Naive thymus-derived CD8-positive, alpha-beta T cell (primary cell): ENCODE measurements around the gene ADAMTS2. TPM values are rescaled to one million over a fixed set of nuclear protein-coding genes. Genes with fewer than 3 reads are reported as not detected.
A peak's percentile ranks its signal among the peaks of the same experiment; 100 is the strongest.

Experiments
- ATAC-seq, 2 donors: fragments of 150-1000 bp; cut with Tn5 transposase in 1 of 2; sonication (Bioruptor Pico), chemical (Tn5 transposase) in 1 of 2; 1 replicate in 1 of 2; 2 replicates in 1 of 2; pipeline ENCODE4 v1.10.0; 2021; ENCODE audit warnings: mild to moderate bottlenecking in 2 of 2, moderate library complexity in 2 of 2
- POLR2A ChIA-PET: fragments of 350-600 bp; sonication (Branson Sonifier 250); formaldehyde crosslinking; loops from one replicate; lab custom pipeline; 2021; ENCODE audit warnings: antibody characterized with exemption; lab: Charles Lee
- DNase-seq, 10 donors: peaks; one replicate each; pipeline versions ENCODE4 v3.0.0 to v3.0.0-alpha.2; 2020 to 2022
- H3K27ac Mint-ChIP-seq, 10 donors: one replicate each; pipeline ENCODE4 v1.8.0; 2020 to 2022; ENCODE audit warnings: mild to moderate bottlenecking in 10 of 10, mixed read lengths in 10 of 10, moderate library complexity in 4 of 10, inconsistent platforms in 1 of 10
- H3K27me3 Mint-ChIP-seq, 5 donors: one replicate each; pipeline ENCODE4 v1.8.0; 2021 to 2022; ENCODE audit warnings: mixed read lengths in 5 of 5
- H3K36me3 Mint-ChIP-seq, 3 donors: one replicate each; pipeline ENCODE4 v1.8.0; 2020 to 2022; ENCODE audit warnings: mixed read lengths in 3 of 3, mild to moderate bottlenecking in 2 of 3, inconsistent platforms in 1 of 3
- H3K4me1 Mint-ChIP-seq, 4 donors: one replicate each; pipeline ENCODE4 v1.8.0; 2021 to 2022; ENCODE audit warnings: mixed read lengths in 4 of 4
- H3K4me3 Mint-ChIP-seq, 10 donors: one replicate each; pipeline ENCODE4 v1.8.0; 2020 to 2022; ENCODE audit warnings: mild to moderate bottlenecking in 10 of 10, mixed read lengths in 10 of 10, moderate library complexity in 6 of 10, inconsistent platforms in 1 of 10
- H3K9me3 Mint-ChIP-seq, 9 donors: one replicate each; pipeline ENCODE4 v1.8.0; 2020 to 2022; ENCODE audit warnings: mixed read lengths in 9 of 9, mild to moderate bottlenecking in 3 of 9, inconsistent platforms in 1 of 9, moderate library complexity in 1 of 9
- polyA plus RNA-seq, 3 donors: library from polyadenylated mRNA; unstranded; fragments of 300-500 nt; fragmentation: Illumina TruSeq; gene quantifications; one replicate each; pipeline ENCODE4 v1.2.3, GENCODE V29; 2021
- total RNA-seq, 8 experiments: library from RNA in 2 of 8; stranded (reverse) in 2 of 8; gene quantifications; one replicate each; pipeline ENCODE4 v1.2.3 and lab custom pipeline; 2021 to 2026

ADAMTS2 gene
- total and polyA plus RNA-seq, 5 experiments from 2014 or later: 0.02 TPM; not detected in 4

DNA sequence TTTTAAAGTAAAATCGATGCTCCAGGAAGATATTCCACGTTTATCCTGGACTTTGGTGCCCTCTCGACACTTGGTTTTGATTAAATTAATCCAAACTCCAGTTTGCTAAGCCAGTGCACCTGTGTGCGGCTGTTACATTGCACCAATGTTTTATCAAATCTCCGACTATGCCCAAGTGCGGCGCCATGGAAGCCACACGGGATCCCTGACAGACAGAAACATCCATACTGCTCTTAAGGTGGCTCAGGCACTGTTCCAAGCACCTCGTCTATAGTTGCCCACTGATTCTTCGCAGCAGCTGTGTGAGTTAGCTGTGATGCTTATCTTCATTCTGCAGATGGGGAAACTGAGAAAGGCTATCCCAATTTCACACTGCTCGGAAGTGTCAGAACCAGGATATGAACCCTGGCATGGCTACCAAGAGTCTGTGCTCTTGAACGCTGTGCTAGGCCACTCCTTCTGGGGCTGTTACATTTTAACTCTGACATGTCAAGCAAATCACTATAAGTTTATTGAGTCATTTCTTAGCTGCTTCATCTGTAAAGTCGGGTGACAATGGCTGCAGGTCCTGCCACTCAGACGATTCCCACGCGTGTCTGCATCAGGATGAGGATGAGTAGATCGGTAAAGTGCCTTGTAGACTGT lies 113.0 kb downstream of the ADAMTS2 start:
- H3K4me3 Mint-ChIP-seq: no peak overlapping the region
- no peaks in the 10 kb centered on the region for H3K36me3 Mint-ChIP-seq
- H3K27me3 Mint-ChIP-seq: peaks cover 0 to 13% (median 9%) of the 10 kb centered on the region in 5 donors
- H3K27ac Mint-ChIP-seq: no peak overlapping the region
- no peaks in the 10 kb centered on the region for H3K4me1 Mint-ChIP-seq
- peak in 1 of 10 donors; percentile 15 for DNase-seq
- peaks cover 0 to 8% (median 2%) of the 10 kb centered on the region in 9 donors for H3K9me3 Mint-ChIP-seq
- ATAC-seq: no peak
- POLR2A ChIA-PET: no interaction called here

DNA sequence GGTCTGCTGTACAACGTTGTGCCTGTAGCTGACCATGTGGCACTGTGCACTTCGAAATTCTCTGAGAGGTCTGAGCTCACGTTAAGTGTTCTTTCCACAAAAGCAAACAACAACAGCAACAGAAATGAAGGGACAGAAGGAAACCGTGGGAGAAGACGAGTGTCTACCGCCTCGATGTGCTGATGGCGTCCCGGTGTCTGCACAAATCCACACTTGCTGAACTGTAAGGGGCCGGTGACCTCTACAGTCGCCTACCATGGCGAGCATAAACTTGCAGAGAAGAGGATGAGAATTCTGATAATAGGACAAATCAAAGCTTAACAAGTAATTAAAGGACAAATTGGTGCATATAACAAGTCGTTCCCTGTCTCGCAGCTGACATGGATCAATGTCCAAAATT lies 114.0 kb downstream of the ADAMTS2 start:
- no peaks in the 10 kb centered on the region for H3K4me1 Mint-ChIP-seq
- peaks cover 0 to 5% (median 0%) of the 10 kb centered on the region in 9 donors for H3K9me3 Mint-ChIP-seq
- ATAC-seq: no peak
- H3K4me3 Mint-ChIP-seq: no peak overlapping the region
- peak in 2 of 10 donors; percentile 1 to 34 for DNase-seq
- H3K36me3 Mint-ChIP-seq: no peaks in the 10 kb centered on the region
- peaks cover 0 to 13% (median 9%) of the 10 kb centered on the region in 5 donors for H3K27me3 Mint-ChIP-seq
- no peak overlapping the region for H3K27ac Mint-ChIP-seq
- POLR2A ChIA-PET: no interaction called here

DNA sequence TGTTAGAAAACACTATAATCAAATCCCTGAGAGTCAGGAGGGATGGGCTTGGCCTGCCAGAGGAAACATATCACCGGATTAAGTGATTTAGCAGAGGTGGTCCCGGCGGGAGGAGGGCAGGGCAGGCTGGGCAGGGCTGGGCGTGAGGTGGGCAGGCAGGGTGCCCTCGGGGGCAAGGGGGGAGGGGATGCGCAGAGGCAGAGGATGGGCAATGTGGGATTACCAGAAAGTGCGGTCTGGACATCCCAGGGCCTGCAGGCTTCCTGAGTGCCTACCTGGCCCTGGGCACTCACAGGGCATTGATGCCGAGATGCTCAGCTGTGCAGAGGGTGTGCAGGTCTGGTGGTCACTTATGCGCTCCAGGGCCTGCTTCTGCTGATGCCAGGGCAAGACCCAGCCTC lies 115.2 kb downstream of the ADAMTS2 start:
- peaks cover 0 to 13% (median 9%) of the 10 kb centered on the region in 5 donors for H3K27me3 Mint-ChIP-seq
- ATAC-seq: no peak
- H3K36me3 Mint-ChIP-seq: peaks cover 0 to 2% (median 0%) of the 10 kb centered on the region in 3 donors
- POLR2A ChIA-PET: no interaction called here
- no peak overlapping the region for H3K27ac Mint-ChIP-seq
- no peak overlapping the region for H3K4me3 Mint-ChIP-seq
- DNase-seq: peak in 1 of 10 donors; percentile 32
- H3K9me3 Mint-ChIP-seq: peaks cover 0 to 3% (median 0%) of the 10 kb centered on the region in 9 donors
- H3K4me1 Mint-ChIP-seq: no peaks in the 10 kb centered on the region

DNA sequence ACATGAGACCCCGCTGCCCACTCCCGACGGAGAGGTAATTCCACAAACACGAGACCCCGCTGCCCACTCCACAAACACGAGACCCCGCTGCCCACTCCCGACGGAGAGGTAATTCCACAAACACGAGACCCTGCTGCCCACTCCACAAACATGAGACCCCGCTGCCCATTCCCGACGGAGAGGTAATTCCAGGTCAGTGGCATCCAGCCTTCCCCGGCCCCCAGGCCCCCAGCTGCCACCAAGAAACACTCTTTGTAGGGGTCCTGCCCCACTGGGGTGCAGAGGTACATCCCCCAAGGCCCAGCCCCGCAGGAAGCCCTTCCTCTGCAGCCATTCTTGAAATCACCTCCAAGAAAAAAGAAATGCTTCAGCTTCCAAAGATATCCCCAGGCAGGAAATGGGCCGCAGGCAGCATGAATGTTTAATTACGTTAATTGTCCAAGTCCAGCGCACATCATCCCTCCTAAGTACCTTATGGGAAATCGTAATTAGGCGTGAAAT lies 115.9 kb downstream of the ADAMTS2 start:
- no peak for ATAC-seq
- no peak for DNase-seq
- Mint-ChIP-seq H3K9me3 (peaks cover 0 to 10% (median 0%) of the 10 kb centered on the region in 9 donors), H3K4me3 (no peak overlapping the region), H3K36me3 (peaks cover 0 to 5% (median 2%) of the 10 kb centered on the region in 3 donors), H3K27me3 (peaks cover 0 to 10% (median 5%) of the 10 kb centered on the region in 5 donors), H3K27ac (no peak overlapping the region), H3K4me1 (no peaks in the 10 kb centered on the region)
- POLR2A ChIA-PET: no interaction called here

DNA sequence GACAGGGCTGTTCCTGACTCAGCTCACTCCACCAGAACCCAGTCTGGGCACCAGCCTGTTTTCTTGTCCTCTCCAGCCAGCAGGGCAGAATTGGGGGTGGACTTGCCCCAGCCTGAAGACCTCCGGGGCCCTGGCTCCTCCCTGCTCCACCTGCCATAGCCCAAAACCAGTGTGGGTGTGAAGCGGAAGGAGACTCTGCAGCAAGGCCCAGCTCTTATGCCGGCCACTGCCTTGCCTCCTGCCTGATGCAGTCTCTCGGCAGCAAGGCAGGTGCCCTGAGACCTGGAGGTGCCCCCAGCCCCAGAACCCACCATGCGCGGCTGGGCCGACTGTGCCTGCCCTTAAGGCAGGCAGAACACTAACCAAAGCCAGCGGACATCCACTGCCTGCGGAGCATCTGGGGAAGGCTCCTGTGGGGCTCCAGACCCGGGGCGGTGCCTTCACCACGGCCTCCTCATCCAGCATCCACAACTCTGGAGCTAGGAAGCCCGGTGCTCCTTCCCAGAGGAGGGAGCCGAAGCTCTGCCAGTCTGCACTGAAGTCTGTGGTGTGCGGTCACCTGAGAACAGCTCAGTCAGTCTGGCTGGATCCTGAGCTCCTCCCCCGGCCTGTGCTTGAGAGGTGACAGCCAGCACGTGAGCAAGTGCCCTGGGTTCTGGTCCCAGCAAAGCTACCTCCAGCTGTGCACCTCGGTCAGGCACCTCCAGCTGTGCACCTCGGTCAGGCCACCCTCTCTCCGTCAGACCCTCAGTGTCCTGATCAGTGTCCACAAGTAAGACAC lies 116.7 kb downstream of the ADAMTS2 start:
- POLR2A ChIA-PET: no interaction called here
- H3K36me3 Mint-ChIP-seq: peaks cover 0 to 5% (median 2%) of the 10 kb centered on the region in 3 donors
- peaks cover 0 to 8% (median 4%) of the 10 kb centered on the region in 5 donors for H3K27me3 Mint-ChIP-seq
- H3K4me3 Mint-ChIP-seq: no peak overlapping the region
- no peaks in the 10 kb centered on the region for H3K4me1 Mint-ChIP-seq
- H3K9me3 Mint-ChIP-seq: peaks cover 0 to 17% (median 4%) of the 10 kb centered on the region in 9 donors
- ATAC-seq (no peak), DNase-seq (peak in 1 of 10 donors; percentile 23)
- no peak overlapping the region for H3K27ac Mint-ChIP-seq

DNA sequence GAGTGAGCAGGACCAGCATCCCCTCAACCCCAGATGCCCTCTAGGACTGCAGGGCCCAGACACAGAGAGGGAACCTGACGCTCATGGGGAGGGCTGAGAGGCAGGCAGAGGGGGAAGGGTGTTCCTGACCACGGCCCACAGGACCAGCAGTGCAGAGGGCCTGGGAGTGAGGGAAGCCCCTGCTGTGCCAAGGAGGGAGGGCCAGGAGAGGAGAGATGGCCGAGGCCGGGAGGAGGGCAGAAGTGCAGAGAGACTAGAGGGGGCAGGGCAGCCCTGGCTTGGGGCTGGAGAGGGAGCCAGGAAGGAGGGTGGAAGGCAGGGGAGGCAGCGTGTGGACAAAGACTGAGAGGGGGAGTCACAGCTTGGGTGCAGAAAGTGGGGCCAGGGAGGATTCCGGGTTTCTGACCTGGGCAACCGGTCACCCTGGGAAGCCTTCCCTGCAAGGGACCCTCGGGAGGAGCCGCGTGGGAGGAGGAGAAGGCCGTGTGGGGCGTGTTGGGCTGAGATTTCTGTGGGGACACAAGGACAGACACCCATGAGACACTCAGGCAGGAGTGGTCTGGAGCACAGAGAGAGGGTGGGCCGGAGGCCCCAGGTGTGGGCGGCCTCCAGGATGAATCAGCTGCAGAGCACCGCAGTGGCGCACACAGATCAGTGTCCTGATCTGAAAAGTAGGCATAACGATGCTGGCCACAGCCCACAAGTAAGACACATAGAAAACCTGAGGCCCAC lies 117.5 kb downstream of the ADAMTS2 start:
- POLR2A ChIA-PET: no interaction called here
- H3K27ac Mint-ChIP-seq: no peak overlapping the region
- no peak for ATAC-seq

DNA sequence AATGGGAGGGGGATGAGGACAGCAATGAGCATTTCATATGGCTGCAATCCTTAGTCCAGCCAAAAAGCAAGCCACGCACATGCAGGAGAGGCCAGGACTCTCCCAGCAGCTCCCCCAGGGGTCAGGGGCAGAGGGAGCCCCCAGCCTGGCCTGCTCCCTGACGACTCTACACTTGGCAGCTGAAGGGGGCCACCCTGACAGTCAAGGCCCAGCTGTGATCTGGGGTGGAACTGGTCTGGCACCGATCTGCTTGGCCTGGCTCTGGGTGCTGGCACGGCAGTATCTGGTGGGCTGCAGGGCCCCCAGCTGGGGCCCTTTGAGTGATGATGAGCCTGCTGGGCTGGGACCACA lies 118.1 kb downstream of the ADAMTS2 start:
- POLR2A ChIA-PET: no interaction called here

More for the DNA sequence above, 117.5 kb downstream of the ADAMTS2 start:
- H3K27me3 Mint-ChIP-seq: peaks cover 0 to 13% (median 6%) of the 10 kb centered on the region in 5 donors
- peak in 1 of 10 donors; percentile 62 for DNase-seq
- peaks cover 0 to 22% (median 7%) of the 10 kb centered on the region in 9 donors for H3K9me3 Mint-ChIP-seq
- H3K4me1 Mint-ChIP-seq: peaks cover 0 to 8% (median 0%) of the 10 kb centered on the region in 4 donors
- no peak overlapping the region for H3K4me3 Mint-ChIP-seq
- peaks cover 0 to 5% (median 2%) of the 10 kb centered on the region in 3 donors for H3K36me3 Mint-ChIP-seq

DNA sequence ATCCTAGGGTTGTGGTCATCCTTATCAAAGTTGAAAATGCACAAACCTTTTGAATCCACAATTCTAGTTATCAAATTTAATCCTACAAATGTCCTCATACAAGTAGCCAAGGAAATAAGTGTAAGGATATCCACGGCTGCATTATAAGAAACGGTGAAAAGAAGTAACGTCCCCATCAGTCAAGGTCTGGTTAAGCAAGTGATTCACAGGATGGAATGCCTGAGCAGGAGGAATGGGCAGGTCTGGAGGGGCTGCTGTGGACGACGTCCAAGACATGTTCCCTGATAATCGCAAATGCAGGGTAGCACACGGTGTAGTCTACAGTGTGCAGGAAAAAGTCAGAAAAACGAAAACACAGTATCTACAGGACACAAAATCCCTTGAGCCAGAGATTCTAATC lies 118.6 kb downstream of the ADAMTS2 start:
- POLR2A ChIA-PET: no interaction called here
- Mint-ChIP-seq H3K27ac (no peak overlapping the region), H3K4me3 (no peak overlapping the region), H3K4me1 (peaks cover 0 to 8% (median 0%) of the 10 kb centered on the region in 4 donors), H3K27me3 (peaks cover 0 to 13% (median 6%) of the 10 kb centered on the region in 5 donors), H3K36me3 (peaks cover 0 to 5% (median 2%) of the 10 kb centered on the region in 3 donors), H3K9me3 (peaks cover 0 to 22% (median 7%) of the 10 kb centered on the region in 9 donors)
- no peak for ATAC-seq
- DNase-seq: peak in 1 of 10 donors; percentile 34

More for the DNA sequence above, 118.1 kb downstream of the ADAMTS2 start:
- no peak overlapping the region for H3K4me3 Mint-ChIP-seq
- peaks cover 0 to 5% (median 2%) of the 10 kb centered on the region in 3 donors for H3K36me3 Mint-ChIP-seq
- H3K27me3 Mint-ChIP-seq: peaks cover 0 to 13% (median 6%) of the 10 kb centered on the region in 5 donors
- no peak overlapping the region for H3K27ac Mint-ChIP-seq
- DNase-seq (peak in 2 of 10 donors; percentile 13 to 31), ATAC-seq (no peak)
- H3K4me1 Mint-ChIP-seq: peaks cover 0 to 8% (median 0%) of the 10 kb centered on the region in 4 donors
- H3K9me3 Mint-ChIP-seq: peaks cover 0 to 22% (median 7%) of the 10 kb centered on the region in 9 donors

DNA sequence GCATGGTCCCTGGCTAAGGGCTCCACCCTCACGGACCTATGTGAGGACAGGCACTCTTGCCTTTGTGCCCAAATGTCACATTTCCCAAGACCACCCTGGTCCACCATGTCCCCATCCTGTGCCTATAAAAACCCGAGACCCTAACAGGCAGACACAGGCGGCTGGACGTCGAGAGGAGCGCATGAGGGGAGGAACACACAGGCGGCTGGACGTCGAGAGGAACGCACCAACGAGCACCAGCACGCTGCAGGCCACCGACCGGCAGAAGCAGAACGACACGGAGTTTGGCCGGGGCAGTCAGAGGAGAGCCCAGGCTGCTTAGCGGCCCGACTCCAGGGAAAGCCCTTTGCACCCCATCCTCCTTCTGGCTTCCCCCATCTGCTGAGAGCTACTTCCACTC lies 119.9 kb downstream of the ADAMTS2 start:
- Mint-ChIP-seq H3K27ac (peak overlapping the region in 1 of 10 donors; percentile 6), H3K36me3 (peaks cover 0 to 5% (median 2%) of the 10 kb centered on the region in 3 donors), H3K4me3 (no peak overlapping the region), H3K4me1 (peaks cover 0 to 9% (median 0%) of the 10 kb centered on the region in 4 donors), H3K9me3 (peaks cover 0 to 22% (median 7%) of the 10 kb centered on the region in 9 donors), H3K27me3 (peaks cover 0 to 13% (median 6%) of the 10 kb centered on the region in 5 donors)
- POLR2A ChIA-PET: no interaction called here
- ATAC-seq (no peak), DNase-seq (peak in 1 of 10 donors; percentile 57)

DNA sequence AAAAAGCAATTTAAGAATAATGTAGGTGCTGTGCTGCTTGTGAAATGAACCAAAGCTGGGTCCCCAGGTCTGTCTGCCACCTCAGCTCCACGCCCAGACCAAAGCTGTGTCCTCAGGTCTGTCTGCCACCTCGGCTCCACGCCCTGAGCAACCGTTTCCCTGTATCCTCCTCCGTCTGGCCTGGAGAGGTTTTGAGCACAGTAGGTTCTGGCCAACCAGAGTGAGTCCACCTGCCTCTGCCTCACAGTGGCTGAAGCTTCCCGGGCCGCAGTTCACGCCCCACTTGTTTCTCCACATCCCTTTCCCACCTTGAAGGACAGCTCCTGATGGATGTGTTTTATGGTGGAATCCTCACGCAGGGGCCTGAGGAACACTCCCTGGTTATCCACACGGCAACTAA lies 120.5 kb downstream of the ADAMTS2 start:
- H3K9me3 Mint-ChIP-seq: peaks cover 0 to 22% (median 7%) of the 10 kb centered on the region in 9 donors
- H3K36me3 Mint-ChIP-seq: peaks cover 0 to 5% (median 2%) of the 10 kb centered on the region in 3 donors
- H3K4me1 Mint-ChIP-seq: peaks cover 0 to 9% (median 0%) of the 10 kb centered on the region in 4 donors
- H3K27ac Mint-ChIP-seq: no peak overlapping the region
- ATAC-seq: no peak
- H3K27me3 Mint-ChIP-seq: peaks cover 0 to 13% (median 6%) of the 10 kb centered on the region in 5 donors
- POLR2A ChIA-PET: no interaction called here
- DNase-seq: no peak
- no peak overlapping the region for H3K4me3 Mint-ChIP-seq

DNA sequence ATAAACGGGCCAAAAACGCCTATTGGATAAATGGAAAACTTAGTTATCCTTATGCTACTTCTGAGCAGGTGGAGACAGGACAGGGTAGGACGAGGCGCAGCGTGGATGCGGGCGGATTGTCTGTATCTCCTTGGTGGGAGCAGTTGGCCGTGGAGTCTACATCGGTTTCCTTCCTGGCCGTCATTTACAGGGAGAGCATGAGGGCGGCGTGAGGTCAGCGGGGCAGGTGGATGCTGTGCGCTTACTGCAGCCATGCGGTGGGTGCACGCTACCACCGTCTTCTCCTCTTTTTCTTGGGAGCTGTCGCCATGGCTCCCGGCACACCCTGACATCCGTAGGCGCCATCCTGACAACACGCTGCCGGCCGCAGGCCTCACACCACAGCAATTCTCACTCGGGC lies 121.3 kb downstream of the ADAMTS2 start:
- no peak overlapping the region for H3K4me3 Mint-ChIP-seq
- ATAC-seq (no peak), DNase-seq (peak in 1 of 10 donors; percentile 22)
- H3K27me3 Mint-ChIP-seq: peaks cover 0 to 13% (median 6%) of the 10 kb centered on the region in 5 donors
- peaks cover 0 to 9% (median 0%) of the 10 kb centered on the region in 4 donors for H3K4me1 Mint-ChIP-seq
- no peak overlapping the region for H3K27ac Mint-ChIP-seq
- POLR2A ChIA-PET: no interaction called here
- H3K36me3 Mint-ChIP-seq: peaks cover 0 to 5% (median 2%) of the 10 kb centered on the region in 3 donors
- H3K9me3 Mint-ChIP-seq: peaks cover 0 to 22% (median 7%) of the 10 kb centered on the region in 9 donors

DNA sequence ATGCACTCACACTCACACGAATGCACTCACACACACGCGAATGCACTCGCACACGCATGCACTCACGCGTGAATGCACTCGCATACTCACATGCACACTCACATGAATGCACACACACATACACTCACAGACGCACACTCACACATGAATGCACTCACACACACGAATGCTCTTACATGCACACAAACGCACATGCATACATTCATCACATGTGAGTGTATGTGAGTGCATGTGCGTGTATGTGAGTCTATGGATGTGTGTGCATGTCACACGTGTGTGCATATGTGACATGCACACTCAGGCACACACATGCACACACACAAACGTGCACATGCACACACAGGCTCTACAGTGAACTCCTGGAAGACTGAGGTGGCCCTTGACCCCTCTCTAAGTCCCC lies 121.7 kb downstream of the ADAMTS2 start:
- Mint-ChIP-seq H3K4me1 (peaks cover 0 to 9% (median 0%) of the 10 kb centered on the region in 4 donors), H3K4me3 (no peak overlapping the region), H3K27ac (no peak overlapping the region), H3K27me3 (peaks cover 0 to 13% (median 6%) of the 10 kb centered on the region in 5 donors), H3K9me3 (peaks cover 0 to 22% (median 7%) of the 10 kb centered on the region in 9 donors), H3K36me3 (peaks cover 0 to 5% (median 2%) of the 10 kb centered on the region in 3 donors)
- POLR2A ChIA-PET: no interaction called here
- ATAC-seq (no peak), DNase-seq (no peak)
